GM12878 (cell line): Measurements from ENCODE around the gene TSPAN16. TPM values are rescaled to one million over a fixed set of nuclear protein-coding genes. Genes with fewer than 3 reads are reported as not detected.

ENCODE experiments used
- BCL11A ChIP-seq: IDR thresholded peaks from 2 replicates; pipeline ENCODE4 v1.6.1; 2011; ENCODE audit warnings: low read depth, low read length
- CBX5 ChIP-seq: sonication (generic); IDR thresholded peaks from 2 replicates; pipeline ENCODE4 v1.6.1; 2016; ENCODE audit warnings: low read depth, moderate library complexity, mild to moderate bottlenecking, inconsistent platforms
- GABPA ChIP-seq: IDR thresholded peaks from 2 replicates; pipeline ENCODE4 v1.6.1; 2014; ENCODE audit warnings: antibody characterized with exemption, low read depth, mild to moderate bottlenecking, inconsistent platforms
- JUND ChIP-seq: IDR thresholded peaks from 2 replicates; pipeline ENCODE4 v1.6.1; 2012; ENCODE audit warnings: low read depth, mild to moderate bottlenecking, low read length, improper control_type of control experiment, moderate library complexity
- NFIC ChIP-seq: IDR thresholded peaks from 2 replicates; pipeline ENCODE4 v1.6.1; 2012; ENCODE audit warnings: low read depth, mild to moderate bottlenecking, inconsistent platforms, low read length, moderate library complexity
- NR2F1 ChIP-seq: fragments of 450-650 bp; conservative IDR thresholded peaks from 2 replicates; pipeline ENCODE4 v1.6.1; 2017; ENCODE audit warnings: mild to moderate bottlenecking
- RAD21 ChIP-seq: IDR thresholded peaks from 2 replicates; pipeline ENCODE4 v1.6.1; 2011; ENCODE audit warnings: mild to moderate bottlenecking, low read depth, low read length, moderate library complexity; ENCODE audit not compliant: insufficient read depth
- polyA plus RNA-seq, 11 experiments: library from polyadenylated mRNA; depleted of rRNA in 4 of 11; unstranded in 6 of 11; stranded (reverse) in 5 of 11; fragments of >200 nt; fragmentation: Nextera tagmentation in 4 of 11; fragmentation: Illumina TruSeq in 1 of 11; extraction: Ambion mirVana in 4 of 11; extraction: Trizol in 1 of 11; gene quantifications; 1 replicate in 1 of 11; 2 replicates in 10 of 11; pipeline versions ENCODE4 v1.2.1 to v1.2.3, GENCODE V29; 2011 to 2016; ENCODE audit warnings: inconsistent platforms in 2 of 11, missing spikeins in 2 of 11, low read depth in 1 of 11
- total RNA-seq, 4 experiments: library from RNA; depleted of rRNA in 3 of 4; stranded (reverse); fragments of >200 nt in 3 of 4; fragmentation: Illumina TruSeq in 1 of 4; extraction: Trizol in 1 of 4; gene quantifications; 2 replicates each; pipeline versions ENCODE4 v1.2.1 to v1.2.3, GENCODE V29; 2013 to 2021
- TF ChIP-seq, protein P1 (sequence below), 3 experiments: IDR thresholded peaks in 2 of 3; conservative IDR thresholded peaks in 1 of 3; 2 replicates each; pipeline ENCODE4 v1.5.1; 2011; ENCODE audit warnings: low read depth in 3 of 3, low read length in 3 of 3, mild to moderate bottlenecking in 3 of 3, control low read depth in 2 of 3, moderate library complexity in 2 of 3, inconsistent platforms in 1 of 3, mixed read lengths in 1 of 3; ENCODE audit not compliant: control insufficient read depth in 2 of 3, insufficient read depth in 1 of 3; ENCODE audit errors: extremely low read depth in 1 of 3
- TF ChIP-seq, protein P2 (sequence below): fragments of 450-650 bp; IDR thresholded peaks from 2 replicates; pipeline ENCODE4 v1.6.1; 2017; ENCODE audit warnings: mild to moderate bottlenecking
- TF ChIP-seq, protein P3 (sequence below): IDR thresholded peaks from 2 replicates; pipeline ENCODE4 v1.6.1; 2012; ENCODE audit warnings: low read depth, low read length, improper control_type of control experiment
- TF ChIP-seq, protein P4 (sequence below): fragments of 450-650 bp; formaldehyde crosslinking; IDR thresholded peaks from 2 replicates; pipeline ENCODE4 v1.5.0; 2022; ENCODE audit warnings: mild to moderate bottlenecking, missing genetic modification characterization
- TF ChIP-seq, protein P5 (sequence below): fragments of 450-650 bp; IDR thresholded peaks from 2 replicates; pipeline ENCODE4 v1.6.1; 2017; ENCODE audit warnings: mild to moderate bottlenecking, moderate library complexity

TSPAN16 gene
- total and polyA plus RNA-seq, 10 of the 15 experiments (the other 5 are each of a cell fraction or from before 2014, with no cell fraction given) = not detected

DNA sequence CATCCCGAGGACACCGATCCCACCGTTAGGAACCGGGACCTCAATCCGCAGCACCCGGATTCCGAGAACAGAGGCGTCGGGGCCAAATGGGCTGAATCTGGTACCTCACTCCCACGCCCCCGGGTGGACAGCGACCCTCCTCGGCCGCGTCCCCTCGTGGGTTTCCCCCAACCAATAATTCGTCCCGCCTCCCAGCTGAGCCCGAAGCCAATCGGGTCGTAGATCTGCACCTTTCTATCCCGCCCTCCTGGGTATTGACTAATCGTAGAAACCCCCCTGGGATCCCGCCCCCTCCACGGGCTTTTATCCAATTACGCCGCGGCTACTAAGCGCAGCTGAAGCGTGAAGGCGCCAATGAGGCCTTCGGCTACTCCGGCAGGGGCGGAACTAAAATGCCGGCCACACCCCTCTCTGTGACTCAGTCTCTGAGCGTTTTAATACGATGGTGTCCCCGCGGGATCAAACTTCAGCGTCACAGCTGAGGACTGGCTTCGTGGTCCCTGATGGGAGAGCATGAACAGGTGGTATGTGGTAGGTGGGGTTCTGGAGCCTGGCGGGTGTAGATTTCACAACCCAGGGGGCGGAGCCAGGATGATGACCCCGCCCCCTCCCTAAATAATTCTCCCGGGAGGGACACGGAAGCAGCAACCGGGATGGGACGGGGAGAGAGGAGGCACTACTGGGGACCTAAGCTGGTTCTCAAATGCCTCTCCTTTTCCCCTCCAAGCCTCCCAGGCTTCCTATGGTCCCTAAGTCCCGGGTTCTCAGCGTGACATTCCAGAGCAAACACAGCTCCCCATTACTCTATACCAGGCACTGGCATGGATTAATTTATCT is 50.4 kb downstream of the TSPAN16 start, which contains the start of the genes CCDC159 and TMEM205 (continued):
- TF ChIP-seq, protein P1, sequence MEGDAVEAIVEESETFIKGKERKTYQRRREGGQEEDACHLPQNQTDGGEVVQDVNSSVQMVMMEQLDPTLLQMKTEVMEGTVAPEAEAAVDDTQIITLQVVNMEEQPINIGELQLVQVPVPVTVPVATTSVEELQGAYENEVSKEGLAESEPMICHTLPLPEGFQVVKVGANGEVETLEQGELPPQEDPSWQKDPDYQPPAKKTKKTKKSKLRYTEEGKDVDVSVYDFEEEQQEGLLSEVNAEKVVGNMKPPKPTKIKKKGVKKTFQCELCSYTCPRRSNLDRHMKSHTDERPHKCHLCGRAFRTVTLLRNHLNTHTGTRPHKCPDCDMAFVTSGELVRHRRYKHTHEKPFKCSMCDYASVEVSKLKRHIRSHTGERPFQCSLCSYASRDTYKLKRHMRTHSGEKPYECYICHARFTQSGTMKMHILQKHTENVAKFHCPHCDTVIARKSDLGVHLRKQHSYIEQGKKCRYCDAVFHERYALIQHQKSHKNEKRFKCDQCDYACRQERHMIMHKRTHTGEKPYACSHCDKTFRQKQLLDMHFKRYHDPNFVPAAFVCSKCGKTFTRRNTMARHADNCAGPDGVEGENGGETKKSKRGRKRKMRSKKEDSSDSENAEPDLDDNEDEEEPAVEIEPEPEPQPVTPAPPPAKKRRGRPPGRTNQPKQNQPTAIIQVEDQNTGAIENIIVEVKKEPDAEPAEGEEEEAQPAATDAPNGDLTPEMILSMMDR (IDR thresholded peaks at IDR 0.05 in 2 of 3, conservative IDR thresholded peaks at IDR 0.05 in 1 of 3; ENCODE audit: control insufficient read depth in 2 of 3, extremely low read depth in 1 of 3, insufficient read depth in 1 of 3, low read depth in 3 of 3, low read length in 3 of 3) = peak in 2 of 3 experiments; percentile 20 to 21; a peak in 2 of 6 replicates
- TF ChIP-seq, protein P2, sequence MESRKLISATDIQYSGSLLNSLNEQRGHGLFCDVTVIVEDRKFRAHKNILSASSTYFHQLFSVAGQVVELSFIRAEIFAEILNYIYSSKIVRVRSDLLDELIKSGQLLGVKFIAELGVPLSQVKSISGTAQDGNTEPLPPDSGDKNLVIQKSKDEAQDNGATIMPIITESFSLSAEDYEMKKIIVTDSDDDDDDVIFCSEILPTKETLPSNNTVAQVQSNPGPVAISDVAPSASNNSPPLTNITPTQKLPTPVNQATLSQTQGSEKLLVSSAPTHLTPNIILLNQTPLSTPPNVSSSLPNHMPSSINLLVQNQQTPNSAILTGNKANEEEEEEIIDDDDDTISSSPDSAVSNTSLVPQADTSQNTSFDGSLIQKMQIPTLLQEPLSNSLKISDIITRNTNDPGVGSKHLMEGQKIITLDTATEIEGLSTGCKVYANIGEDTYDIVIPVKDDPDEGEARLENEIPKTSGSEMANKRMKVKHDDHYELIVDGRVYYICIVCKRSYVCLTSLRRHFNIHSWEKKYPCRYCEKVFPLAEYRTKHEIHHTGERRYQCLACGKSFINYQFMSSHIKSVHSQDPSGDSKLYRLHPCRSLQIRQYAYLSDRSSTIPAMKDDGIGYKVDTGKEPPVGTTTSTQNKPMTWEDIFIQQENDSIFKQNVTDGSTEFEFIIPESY = no peak
- TF ChIP-seq NFIC (no peak), RAD21 (no peak), NR2F1 (no peak), BCL11A (no peak), GABPA (no peak), CBX5 (no peak), JUND (0 out of 2 replicates have a peak, but pooled peaks have one; percentile 41)
- TF ChIP-seq, protein P3, sequence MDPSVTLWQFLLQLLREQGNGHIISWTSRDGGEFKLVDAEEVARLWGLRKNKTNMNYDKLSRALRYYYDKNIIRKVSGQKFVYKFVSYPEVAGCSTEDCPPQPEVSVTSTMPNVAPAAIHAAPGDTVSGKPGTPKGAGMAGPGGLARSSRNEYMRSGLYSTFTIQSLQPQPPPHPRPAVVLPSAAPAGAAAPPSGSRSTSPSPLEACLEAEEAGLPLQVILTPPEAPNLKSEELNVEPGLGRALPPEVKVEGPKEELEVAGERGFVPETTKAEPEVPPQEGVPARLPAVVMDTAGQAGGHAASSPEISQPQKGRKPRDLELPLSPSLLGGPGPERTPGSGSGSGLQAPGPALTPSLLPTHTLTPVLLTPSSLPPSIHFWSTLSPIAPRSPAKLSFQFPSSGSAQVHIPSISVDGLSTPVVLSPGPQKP = no peak
- TF ChIP-seq, protein P4, sequence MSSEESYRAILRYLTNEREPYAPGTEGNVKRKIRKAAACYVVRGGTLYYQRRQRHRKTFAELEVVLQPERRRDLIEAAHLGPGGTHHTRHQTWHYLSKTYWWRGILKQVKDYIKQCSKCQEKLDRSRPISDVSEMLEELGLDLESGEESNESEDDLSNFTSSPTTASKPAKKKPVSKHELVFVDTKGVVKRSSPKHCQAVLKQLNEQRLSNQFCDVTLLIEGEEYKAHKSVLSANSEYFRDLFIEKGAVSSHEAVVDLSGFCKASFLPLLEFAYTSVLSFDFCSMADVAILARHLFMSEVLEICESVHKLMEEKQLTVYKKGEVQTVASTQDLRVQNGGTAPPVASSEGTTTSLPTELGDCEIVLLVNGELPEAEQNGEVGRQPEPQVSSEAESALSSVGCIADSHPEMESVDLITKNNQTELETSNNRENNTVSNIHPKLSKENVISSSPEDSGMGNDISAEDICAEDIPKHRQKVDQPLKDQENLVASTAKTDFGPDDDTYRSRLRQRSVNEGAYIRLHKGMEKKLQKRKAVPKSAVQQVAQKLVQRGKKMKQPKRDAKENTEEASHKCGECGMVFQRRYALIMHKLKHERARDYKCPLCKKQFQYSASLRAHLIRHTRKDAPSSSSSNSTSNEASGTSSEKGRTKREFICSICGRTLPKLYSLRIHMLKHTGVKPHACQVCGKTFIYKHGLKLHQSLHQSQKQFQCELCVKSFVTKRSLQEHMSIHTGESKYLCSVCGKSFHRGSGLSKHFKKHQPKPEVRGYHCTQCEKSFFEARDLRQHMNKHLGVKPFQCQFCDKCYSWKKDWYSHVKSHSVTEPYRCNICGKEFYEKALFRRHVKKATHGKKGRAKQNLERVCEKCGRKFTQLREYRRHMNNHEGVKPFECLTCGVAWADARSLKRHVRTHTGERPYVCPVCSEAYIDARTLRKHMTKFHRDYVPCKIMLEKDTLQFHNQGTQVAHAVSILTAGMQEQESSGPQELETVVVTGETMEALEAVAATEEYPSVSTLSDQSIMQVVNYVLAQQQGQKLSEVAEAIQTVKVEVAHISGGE (CRISPR knock-in tag) = no peak
- TF ChIP-seq, protein P5, sequence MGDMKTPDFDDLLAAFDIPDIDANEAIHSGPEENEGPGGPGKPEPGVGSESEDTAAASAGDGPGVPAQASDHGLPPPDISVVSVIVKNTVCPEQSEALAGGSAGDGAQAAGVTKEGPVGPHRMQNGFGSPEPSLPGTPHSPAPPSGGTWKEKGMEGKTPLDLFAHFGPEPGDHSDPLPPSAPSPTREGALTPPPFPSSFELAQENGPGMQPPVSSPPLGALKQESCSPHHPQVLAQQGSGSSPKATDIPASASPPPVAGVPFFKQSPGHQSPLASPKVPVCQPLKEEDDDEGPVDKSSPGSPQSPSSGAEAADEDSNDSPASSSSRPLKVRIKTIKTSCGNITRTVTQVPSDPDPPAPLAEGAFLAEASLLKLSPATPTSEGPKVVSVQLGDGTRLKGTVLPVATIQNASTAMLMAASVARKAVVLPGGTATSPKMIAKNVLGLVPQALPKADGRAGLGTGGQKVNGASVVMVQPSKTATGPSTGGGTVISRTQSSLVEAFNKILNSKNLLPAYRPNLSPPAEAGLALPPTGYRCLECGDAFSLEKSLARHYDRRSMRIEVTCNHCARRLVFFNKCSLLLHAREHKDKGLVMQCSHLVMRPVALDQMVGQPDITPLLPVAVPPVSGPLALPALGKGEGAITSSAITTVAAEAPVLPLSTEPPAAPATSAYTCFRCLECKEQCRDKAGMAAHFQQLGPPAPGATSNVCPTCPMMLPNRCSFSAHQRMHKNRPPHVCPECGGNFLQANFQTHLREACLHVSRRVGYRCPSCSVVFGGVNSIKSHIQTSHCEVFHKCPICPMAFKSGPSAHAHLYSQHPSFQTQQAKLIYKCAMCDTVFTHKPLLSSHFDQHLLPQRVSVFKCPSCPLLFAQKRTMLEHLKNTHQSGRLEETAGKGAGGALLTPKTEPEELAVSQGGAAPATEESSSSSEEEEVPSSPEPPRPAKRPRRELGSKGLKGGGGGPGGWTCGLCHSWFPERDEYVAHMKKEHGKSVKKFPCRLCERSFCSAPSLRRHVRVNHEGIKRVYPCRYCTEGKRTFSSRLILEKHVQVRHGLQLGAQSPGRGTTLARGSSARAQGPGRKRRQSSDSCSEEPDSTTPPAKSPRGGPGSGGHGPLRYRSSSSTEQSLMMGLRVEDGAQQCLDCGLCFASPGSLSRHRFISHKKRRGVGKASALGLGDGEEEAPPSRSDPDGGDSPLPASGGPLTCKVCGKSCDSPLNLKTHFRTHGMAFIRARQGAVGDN = peak; percentile 26; the same call in 1 of the 2 replicates
